ENCODE data around the gene SUGP2.

The SUGP2 gene

GRCh38 chr19:19009951-19010350, 23.4 kb downstream of the SUGP2 start:
- no peak for DNase-seq (ENCODE audit: extremely low read depth, insufficient read length)
- no peaks in the 10 kb centered on the region for H3K27me3 ChIP-seq (replicated peaks; ENCODE audit: control insufficient read depth, insufficient read depth, low read length)
- no peak for TF ChIP-seq CTCF (IDR thresholded peaks at IDR 0.05; ENCODE audit: insufficient read depth, low read length, poor library complexity, severe bottlenecking)
- H3K36me3 ChIP-seq (ENCODE audit: control insufficient read depth, insufficient read depth, low read length) = peaks cover 36% of the 10 kb centered on the region
- no peak overlapping the region for H3K4me3 ChIP-seq (replicated peaks; ENCODE audit: low read depth, low read length)

GRCh38 chr19:19006213-19006612, 27.1 kb downstream of the SUGP2 start:
- H3K4me3 ChIP-seq (replicated peaks; ENCODE audit: low read depth, low read length) = no peak overlapping the region
- no peak for TF ChIP-seq CTCF (IDR thresholded peaks at IDR 0.05; ENCODE audit: insufficient read depth, low read length, poor library complexity, severe bottlenecking)
- H3K27me3 ChIP-seq (replicated peaks; ENCODE audit: control insufficient read depth, insufficient read depth, low read length) = no peaks in the 10 kb centered on the region
- peaks cover 49% of the 10 kb centered on the region for H3K36me3 ChIP-seq (ENCODE audit: control insufficient read depth, insufficient read depth, low read length)
- DNase-seq (ENCODE audit: extremely low read depth, insufficient read length) = no peak

- H3K4me3 ChIP-seq (replicated peaks; ENCODE audit: low read depth, low read length) = no peak overlapping the region
- H3K36me3 ChIP-seq (ENCODE audit: control insufficient read depth, insufficient read depth, low read length) = peaks cover 45% of the 10 kb centered on the region
- no peaks in the 10 kb centered on the region for H3K27me3 ChIP-seq (replicated peaks; ENCODE audit: control insufficient read depth, insufficient read depth, low read length)
- TF ChIP-seq CTCF (IDR thresholded peaks at IDR 0.05; ENCODE audit: insufficient read depth, low read length, poor library complexity, severe bottlenecking) = no peak
- no peak for DNase-seq (ENCODE audit: extremely low read depth, insufficient read length)
Measured at GRCh38 chr19:19004144-19004543, 29.2 kb downstream of the SUGP2 start.

- DNase-seq (ENCODE audit: extremely low read depth, insufficient read length) = no peak
- peaks cover 48% of the 10 kb centered on the region for H3K36me3 ChIP-seq (ENCODE audit: control insufficient read depth, insufficient read depth, low read length)
Measured at GRCh38 chr19:18999896-19000620, 33.3 kb downstream of the SUGP2 start.

GRCh38 chr19:18999016-18999758, 34.1 kb downstream of the SUGP2 start:
- Histone ChIP-seq H3K36me3 (ENCODE audit: control insufficient read depth, insufficient read depth, low read length) (peaks cover 48% of the 10 kb centered on the region), H3K4me3 (replicated peaks; ENCODE audit: low read depth, low read length) (no peak overlapping the region), H3K27me3 (replicated peaks; ENCODE audit: control insufficient read depth, insufficient read depth, low read length) (no peaks in the 10 kb centered on the region)
- DNase-seq (ENCODE audit: extremely low read depth, insufficient read length) = no peak
- TF ChIP-seq CTCF (IDR thresholded peaks at IDR 0.05; ENCODE audit: insufficient read depth, low read length, poor library complexity, severe bottlenecking) = no peak

More at GRCh38 chr19:18999896-19000620, 33.3 kb downstream of the SUGP2 start:
- no peak for TF ChIP-seq CTCF (IDR thresholded peaks at IDR 0.05; ENCODE audit: insufficient read depth, low read length, poor library complexity, severe bottlenecking)
- Histone ChIP-seq H3K4me3 (replicated peaks; ENCODE audit: low read depth, low read length) (no peak overlapping the region), H3K27me3 (replicated peaks; ENCODE audit: control insufficient read depth, insufficient read depth, low read length) (no peaks in the 10 kb centered on the region)

All from GM06990 (cell line).